Sigmoid colon (tissue), 4 donors: ENCODE data around the gene XIRP2.

Source experiments
- POLR2A ChIP-seq, 2 donors: fragments of 450-650 bp; IDR thresholded peaks; one replicate each; pipeline ENCODE4 v1.6.1; 2016; ENCODE audit warnings: antibody characterized with exemption in 2 of 2, mild to moderate bottlenecking in 2 of 2, moderate library complexity in 2 of 2
- POLR2AphosphoS5 ChIP-seq, 4 donors: sonication (generic); formaldehyde crosslinking; IDR thresholded peaks; one replicate each; pipeline ENCODE4 v1.6.1; 2017; ENCODE audit warnings: antibody characterized with exemption in 4 of 4
- TF ChIP-seq, protein P1 (sequence below), 4 experiments: fragments of 450-650 bp in 3 of 4; fragments of 200-600 bp in 1 of 4; IDR thresholded peaks; one replicate each; pipeline ENCODE4 v1.5.1; 2016 to 2019; ENCODE audit warnings: antibody characterized with exemption in 4 of 4, mild to moderate bottlenecking in 3 of 4, moderate library complexity in 2 of 4

DNA sequence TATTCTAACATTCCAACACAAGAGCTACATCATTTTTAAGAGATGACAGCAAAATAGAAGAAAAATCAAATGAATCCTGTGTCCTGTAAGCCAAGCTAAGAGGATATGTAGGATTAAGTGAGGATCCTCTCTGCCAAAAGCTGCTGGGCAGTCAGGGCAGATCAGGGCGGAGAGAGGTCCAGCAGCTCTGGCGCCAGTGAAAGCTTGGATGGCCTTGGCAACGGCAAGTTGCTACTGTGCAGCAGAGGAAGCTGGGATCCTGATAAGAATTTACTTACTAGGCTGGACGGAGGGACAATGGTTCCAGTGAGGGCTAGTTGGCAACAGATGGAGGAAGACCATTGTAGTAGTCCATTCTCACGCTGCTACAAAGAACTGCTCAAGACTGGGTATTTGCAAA, 391.5 kb downstream of the XIRP2 start:
- TF ChIP-seq, protein P1, sequence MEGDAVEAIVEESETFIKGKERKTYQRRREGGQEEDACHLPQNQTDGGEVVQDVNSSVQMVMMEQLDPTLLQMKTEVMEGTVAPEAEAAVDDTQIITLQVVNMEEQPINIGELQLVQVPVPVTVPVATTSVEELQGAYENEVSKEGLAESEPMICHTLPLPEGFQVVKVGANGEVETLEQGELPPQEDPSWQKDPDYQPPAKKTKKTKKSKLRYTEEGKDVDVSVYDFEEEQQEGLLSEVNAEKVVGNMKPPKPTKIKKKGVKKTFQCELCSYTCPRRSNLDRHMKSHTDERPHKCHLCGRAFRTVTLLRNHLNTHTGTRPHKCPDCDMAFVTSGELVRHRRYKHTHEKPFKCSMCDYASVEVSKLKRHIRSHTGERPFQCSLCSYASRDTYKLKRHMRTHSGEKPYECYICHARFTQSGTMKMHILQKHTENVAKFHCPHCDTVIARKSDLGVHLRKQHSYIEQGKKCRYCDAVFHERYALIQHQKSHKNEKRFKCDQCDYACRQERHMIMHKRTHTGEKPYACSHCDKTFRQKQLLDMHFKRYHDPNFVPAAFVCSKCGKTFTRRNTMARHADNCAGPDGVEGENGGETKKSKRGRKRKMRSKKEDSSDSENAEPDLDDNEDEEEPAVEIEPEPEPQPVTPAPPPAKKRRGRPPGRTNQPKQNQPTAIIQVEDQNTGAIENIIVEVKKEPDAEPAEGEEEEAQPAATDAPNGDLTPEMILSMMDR (IDR thresholded peaks at IDR 0.05): no peak
- TF ChIP-seq POLR2A (IDR thresholded peaks at IDR 0.05): no peak
- no peak for TF ChIP-seq POLR2AphosphoS5 (IDR thresholded peaks at IDR 0.05)
